ENCODE results near the gene TTC12. TPM values are rescaled to one million over a fixed set of nuclear protein-coding genes. Genes with fewer than 3 reads are reported as not detected.

TTC12 gene
- total RNA-seq, 1 donor from 2014 or later: 49.1 TPM

GRCh38 chr11:113398669-113399430 is 84.5 kb downstream of the TTC12 start:
- Mint-ChIP-seq H3K27ac (no peak overlapping the region), H3K9me3 (no peaks in the 10 kb centered on the region), H3K4me1 (no peaks in the 10 kb centered on the region), H3K27me3 (ENCODE audit: low read depth) (peaks cover 25% of the 10 kb centered on the region), H3K36me3 (no peaks in the 10 kb centered on the region), H3K4me3 (no peak overlapping the region)
- no peak for DNase-seq (ENCODE audit: low spot score in 2 of 2, unreplicated experiment in 2 of 2)
- TF ChIP-seq CTCF (IDR thresholded peaks at IDR 0.05; ENCODE audit: unreplicated experiment): no peak

- Mint-ChIP-seq H3K36me3 (no peaks in the 10 kb centered on the region), H3K27ac (no peak overlapping the region), H3K4me3 (no peak overlapping the region), H3K4me1 (no peaks in the 10 kb centered on the region), H3K9me3 (no peaks in the 10 kb centered on the region), H3K27me3 (ENCODE audit: low read depth) (peaks cover 33% of the 10 kb centered on the region)
- TF ChIP-seq CTCF (IDR thresholded peaks at IDR 0.05; ENCODE audit: unreplicated experiment): no peak
- no peak for DNase-seq (ENCODE audit: low spot score in 2 of 2, unreplicated experiment in 2 of 2)
These were observed 86.3 kb downstream of the TTC12 start for GRCh38 chr11:113400631-113401230.

GRCh38 chr11:113401718-113402117 is 87.3 kb downstream of the TTC12 start:
- H3K27ac Mint-ChIP-seq: no peak overlapping the region
- H3K27me3 Mint-ChIP-seq (ENCODE audit: low read depth): peaks cover 33% of the 10 kb centered on the region
- H3K36me3 Mint-ChIP-seq: no peaks in the 10 kb centered on the region
- H3K4me1 Mint-ChIP-seq: peaks cover 2% of the 10 kb centered on the region
- no peak overlapping the region for H3K4me3 Mint-ChIP-seq
- DNase-seq (ENCODE audit: low spot score in 2 of 2, unreplicated experiment in 2 of 2): no peak
- TF ChIP-seq CTCF (IDR thresholded peaks at IDR 0.05; ENCODE audit: unreplicated experiment): no peak
- H3K9me3 Mint-ChIP-seq: no peaks in the 10 kb centered on the region

- Mint-ChIP-seq H3K9me3 (no peaks in the 10 kb centered on the region), H3K36me3 (no peaks in the 10 kb centered on the region), H3K27me3 (ENCODE audit: low read depth) (peaks cover 33% of the 10 kb centered on the region), H3K27ac (no peak overlapping the region), H3K4me1 (peaks cover 2% of the 10 kb centered on the region), H3K4me3 (no peak overlapping the region)
- DNase-seq (ENCODE audit: low spot score in 2 of 2, unreplicated experiment in 2 of 2): no peak
- TF ChIP-seq CTCF (IDR thresholded peaks at IDR 0.05; ENCODE audit: unreplicated experiment): no peak
These were observed 90.6 kb downstream of the TTC12 start for GRCh38 chr11:113404859-113405430.

- Mint-ChIP-seq H3K36me3 (no peaks in the 10 kb centered on the region), H3K4me3 (no peak overlapping the region), H3K27me3 (ENCODE audit: low read depth) (peaks cover 31% of the 10 kb centered on the region), H3K27ac (no peak overlapping the region), H3K9me3 (no peaks in the 10 kb centered on the region), H3K4me1 (peaks cover 2% of the 10 kb centered on the region)
- no peak for DNase-seq (ENCODE audit: low spot score in 2 of 2, unreplicated experiment in 2 of 2)
- TF ChIP-seq CTCF (IDR thresholded peaks at IDR 0.05; ENCODE audit: unreplicated experiment): no peak
These were observed 91.5 kb downstream of the TTC12 start for GRCh38 chr11:113405724-113406478.
